COLO668 (cell line): Measurements from ENCODE around the gene MRPL51.
"Not testable (repeated sequence)": the region's sequence is repeated elsewhere in the genome, so short reads cannot be mapped to it uniquely, and the experiment has no call there.

Experiments
- DNase-seq: peaks from one replicate; lab custom pipeline; 2025; ENCODE audit not compliant: unreplicated experiment; lab: John Stamatoyannopoulos, UW

Gene MRPL51

DNA sequence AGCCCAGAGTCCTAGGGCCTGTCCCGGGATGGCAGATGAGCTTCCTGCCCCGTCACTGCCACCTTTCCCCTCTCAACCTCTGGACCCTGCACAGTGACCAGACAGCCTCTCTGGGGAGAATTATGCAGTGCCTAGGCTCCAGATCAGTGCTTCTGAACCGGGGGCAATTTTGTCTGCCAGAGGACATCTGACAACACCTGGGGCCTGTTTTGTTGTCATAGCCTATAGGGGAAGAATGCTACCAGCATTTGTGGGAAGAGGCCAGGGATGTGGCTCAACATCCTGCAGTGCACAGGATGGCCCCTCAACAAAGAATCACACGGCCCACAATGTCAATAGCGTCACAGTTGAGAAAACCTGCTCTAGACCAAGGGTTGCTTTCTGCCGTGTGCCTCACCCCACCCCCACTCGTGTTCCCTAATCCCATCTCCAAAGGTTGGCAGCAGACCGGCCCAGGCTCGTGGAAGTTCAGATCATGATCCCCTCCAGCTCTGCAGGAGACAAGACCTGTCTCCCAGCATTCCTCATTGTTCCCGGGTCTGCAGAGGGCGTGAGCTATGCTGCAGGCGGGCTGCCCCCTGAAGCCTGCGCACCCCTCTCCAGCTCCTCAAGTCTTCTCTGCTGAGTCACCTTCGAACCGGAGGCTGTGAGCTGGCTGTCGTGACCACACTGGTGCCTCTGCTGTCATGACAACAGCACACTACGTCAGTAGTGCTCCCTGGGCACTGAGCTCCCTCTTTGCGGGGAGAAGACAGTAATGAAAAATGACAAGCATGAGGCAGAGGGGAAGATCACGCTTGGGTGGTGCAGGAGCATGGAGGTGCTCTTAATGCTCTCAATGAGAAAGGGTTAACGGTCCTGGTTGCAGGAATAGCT lies 39.2 kb upstream of the MRPL51 start:
- DNase-seq, result peak; percentile 65

DNA sequence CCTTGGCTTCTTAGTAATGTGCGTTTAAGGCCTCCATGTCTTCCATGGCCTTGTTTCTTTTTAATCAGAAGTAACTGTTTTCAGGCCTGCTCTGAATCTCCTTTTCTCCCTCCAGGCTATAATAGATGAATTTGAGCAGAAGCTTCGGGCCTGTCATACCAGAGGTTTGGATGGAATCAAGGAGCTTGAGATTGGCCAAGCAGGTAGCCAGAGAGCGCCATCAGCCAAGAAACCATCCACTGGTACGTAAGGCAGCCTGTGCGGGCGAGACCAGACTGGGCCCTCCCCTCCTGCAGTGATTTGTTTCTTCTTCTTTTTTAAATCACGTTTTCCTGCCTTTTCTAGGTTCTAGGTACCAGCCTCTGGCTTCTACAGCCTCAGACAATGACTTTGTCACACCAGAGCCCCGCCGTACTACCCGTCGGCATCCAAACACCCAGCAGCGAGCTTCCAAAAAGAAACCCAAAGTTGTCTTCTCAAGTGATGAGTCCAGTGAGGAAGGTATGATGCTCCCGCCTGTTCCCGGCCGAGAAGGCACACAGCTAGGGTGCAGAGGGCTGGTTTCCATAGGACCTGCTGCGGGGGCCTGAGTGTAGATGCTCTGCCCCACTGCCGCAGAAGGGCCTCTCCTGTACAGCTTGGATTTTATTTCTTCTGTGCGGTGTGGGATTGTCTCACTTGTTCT lies 37.7 kb upstream of the MRPL51 start:
- DNase-seq, result no peak

DNA sequence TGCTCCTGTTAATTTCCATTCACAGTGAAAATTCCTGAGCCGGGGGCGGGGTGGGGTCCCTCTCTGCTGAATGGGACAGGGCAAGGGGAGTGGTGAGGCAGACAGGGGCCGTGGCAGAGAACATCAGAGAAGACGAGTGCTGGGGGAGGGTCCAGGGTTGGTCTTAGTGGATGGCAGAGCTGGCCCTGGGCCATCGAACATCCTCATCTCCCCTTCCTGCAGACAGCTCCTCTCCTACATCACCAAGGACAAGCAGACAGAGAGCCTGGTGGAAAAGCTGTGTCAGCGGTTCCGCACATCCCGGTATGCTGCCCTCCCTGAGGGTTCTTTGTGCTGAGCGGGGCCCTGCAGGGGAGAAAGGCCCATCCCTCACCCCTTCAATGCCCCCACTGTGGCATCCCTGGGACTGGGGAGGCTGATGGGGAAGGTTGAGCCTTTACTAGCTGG lies 36.3 kb upstream of the MRPL51 start:
- no peak for DNase-seq

DNA sequence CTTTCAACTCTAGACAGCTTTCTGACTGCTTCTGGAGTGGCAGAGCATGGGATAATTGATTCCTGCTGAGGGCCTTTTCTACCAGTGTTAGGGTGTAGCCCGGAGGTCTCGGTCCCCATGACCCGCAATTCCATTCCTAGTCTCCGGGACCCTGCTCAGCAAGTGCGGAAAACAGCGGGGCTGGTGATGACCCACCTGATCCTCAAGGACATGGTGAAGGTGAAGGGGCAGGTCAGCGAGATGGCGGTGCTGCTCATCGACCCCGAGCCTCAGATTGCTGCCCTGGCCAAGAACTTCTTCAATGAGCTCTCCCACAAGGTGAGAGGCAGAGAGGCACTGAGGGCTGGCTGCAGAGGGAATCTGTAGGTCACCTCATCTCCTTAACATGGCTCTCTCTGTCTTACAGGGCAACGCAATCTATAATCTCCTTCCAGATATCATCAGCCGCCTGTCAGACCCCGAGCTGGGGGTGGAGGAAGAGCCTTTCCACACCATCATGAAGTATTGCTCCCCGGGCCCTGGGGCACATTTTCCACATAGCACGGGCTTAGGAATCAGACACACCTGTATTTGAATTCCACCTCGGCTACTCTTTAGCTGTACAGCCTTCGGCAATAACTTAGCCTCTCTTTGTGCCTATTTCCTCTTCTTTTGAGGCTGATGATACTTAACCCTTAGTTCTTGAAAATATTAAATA lies 35.6 kb upstream of the MRPL51 start:
- no peak for DNase-seq

DNA sequence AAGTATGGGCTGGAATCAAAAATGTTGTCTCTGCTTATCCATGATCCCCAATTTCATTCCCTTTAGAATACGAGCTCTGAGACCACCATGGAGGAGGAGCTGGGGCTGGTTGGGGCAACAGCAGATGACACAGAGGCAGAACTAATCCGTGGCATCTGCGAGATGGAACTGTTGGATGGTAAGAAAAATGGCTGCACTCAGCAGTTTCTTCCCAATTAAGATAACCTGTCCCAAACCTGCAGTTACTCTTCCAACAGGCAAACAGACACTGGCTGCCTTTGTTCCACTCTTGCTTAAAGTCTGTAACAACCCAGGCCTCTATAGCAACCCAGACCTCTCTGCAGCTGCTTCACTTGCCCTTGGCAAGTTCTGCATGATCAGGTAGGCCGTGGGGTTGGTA lies 34.6 kb upstream of the MRPL51 start:
- DNase-seq, result no peak

DNA sequence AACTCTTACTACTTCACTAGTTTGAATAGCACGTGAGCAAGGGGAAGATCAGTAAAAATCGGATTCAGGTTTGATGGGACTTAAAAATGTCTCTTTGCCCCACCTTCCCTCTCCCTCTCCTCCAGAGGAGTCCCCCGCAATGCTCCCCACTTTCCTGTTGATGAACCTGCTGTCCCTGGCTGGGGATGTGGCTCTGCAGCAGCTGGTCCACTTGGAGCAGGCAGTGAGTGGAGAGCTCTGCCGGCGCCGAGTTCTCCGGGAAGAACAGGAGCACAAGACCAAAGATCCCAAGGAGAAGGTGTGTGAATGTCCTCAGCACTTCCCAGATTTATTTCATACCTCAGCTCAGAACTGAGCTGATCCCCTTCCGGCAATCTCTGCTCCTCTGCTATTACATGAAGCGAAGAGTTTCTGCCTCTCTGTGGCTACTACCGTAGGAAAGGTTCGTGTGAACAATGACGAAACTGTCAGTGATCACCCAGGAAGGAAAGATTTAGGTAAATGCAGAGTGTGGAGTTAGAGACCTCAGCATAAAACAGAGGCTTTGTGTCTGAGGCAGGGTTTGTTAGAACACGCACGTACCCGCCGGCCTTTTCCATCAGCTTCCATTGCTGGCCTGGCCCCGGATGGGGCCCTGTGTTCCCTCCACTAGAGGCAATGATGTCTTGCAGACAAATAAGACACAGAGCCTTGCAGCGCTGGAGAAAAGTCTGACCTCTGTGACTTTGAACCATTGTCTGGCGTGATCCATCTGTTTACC lies 33.9 kb upstream of the MRPL51 start:
- DNase-seq, result no peak

DNA sequence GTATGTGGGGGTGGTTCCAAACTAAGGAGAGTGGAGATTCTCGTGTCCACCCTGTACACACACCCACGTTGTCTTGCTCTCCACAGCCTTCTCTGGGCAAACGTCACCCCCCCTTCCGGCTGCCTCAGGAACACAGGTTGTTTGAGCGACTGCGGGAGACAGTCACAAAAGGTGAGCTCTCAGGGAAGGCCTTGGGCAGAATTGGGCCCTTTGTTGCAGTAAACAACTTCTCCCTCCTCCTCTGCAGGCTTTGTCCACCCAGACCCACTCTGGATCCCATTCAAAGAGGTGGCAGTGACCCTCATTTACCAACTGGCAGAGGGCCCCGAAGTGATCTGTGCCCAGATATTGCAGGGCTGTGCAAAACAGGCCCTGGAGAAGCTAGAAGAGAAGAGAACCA lies 33.1 kb upstream of the MRPL51 start:
- DNase-seq, result no peak

DNA sequence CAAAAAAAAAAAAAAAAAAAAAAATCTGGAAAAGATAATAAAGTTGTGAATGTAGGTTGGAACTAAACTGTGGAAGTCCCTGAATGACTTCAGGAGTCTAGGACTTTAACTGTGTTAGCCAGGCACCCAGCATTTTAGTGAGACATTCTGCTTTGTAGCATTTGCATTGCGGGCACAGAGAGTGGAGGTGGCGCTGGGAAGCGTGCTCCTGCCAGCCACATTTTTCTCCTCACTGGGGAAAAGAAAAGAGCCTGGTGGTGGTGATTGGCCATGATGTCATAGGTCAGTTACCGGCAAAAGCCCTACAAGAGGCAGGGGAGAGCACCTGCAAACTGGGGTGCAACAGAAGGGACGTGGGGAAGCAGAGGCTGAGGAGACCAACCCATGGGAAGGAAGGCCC lies 31.6 kb upstream of the MRPL51 start:
- no peak for DNase-seq

DNA sequence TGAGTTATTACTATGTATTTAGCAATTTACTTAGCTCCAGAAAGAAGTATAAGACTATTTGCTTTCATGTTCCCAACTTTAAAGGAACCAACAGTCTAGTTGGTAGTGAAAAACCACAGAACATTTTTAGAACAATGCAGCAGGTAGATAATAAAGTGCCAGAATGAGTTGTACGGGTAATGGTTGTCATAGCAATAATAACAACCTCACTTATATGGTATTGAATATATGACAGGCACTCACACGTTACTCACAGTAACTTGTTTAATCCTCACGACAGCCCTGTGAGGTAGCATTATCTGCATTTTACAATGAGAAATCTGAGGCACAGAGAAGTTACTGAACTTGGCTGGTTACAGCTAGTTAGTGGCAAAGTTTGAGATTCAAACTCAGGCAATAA lies 30.6 kb upstream of the MRPL51 start:
- DNase-seq, result no peak

DNA sequence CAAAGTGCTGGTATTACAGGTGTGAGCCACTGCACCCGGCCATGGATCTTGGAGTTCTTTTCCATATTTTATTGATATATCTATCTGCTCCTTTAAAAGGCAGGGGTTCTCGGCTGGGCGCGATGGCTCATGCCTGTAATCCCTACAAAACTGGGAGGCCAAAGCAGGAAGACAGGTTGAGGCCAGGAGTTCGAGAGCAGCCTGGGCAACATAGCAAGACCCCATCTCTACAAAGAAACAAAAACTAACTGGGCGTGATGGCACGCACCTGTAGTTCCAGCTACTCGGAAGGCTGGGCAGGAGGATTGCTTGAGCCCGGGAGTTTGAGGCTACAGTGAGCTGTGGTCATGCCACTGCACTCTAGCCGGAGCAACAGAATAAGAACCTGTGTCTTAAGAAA lies 29.1 kb upstream of the MRPL51 start:
- no peak for DNase-seq

DNA sequence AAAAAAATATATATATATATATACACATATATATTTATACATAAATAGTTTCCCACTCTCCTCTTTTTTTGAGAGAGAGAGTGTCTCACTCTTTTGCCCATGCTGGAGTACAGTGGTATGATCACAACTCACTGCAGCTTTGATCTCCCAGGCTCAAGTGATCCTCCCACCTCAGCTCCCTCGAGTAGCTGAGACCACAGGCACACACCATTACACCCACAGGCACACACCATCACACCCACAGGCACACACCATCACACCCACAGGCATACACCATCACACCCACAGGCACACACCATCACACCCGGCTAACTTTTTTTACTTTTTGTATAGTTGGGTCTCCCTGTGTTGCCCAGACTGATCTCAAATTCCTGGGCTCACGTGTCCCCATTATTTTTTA lies 27.1 kb upstream of the MRPL51 start:
- no peak for DNase-seq

DNA sequence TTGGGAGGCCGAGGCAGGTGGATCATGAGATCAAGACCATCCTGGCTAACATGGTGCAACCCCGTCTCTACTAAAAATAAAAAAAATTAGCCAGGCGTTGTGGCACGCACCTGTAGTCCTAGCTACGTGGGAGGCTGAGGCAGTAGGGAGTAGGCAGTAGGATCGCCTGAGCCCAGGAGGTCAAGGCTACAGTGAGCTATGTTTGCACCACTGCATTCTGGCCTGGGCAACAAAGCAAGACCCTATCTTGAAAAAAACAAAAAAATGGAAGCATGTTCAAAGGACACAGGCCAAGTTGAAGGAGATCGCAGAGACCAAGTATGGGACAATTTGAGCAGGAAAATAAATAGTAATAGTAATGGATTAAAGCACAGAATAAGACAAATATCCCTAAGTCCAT lies 15.0 kb upstream of the MRPL51 start:
- no peak for DNase-seq

DNA sequence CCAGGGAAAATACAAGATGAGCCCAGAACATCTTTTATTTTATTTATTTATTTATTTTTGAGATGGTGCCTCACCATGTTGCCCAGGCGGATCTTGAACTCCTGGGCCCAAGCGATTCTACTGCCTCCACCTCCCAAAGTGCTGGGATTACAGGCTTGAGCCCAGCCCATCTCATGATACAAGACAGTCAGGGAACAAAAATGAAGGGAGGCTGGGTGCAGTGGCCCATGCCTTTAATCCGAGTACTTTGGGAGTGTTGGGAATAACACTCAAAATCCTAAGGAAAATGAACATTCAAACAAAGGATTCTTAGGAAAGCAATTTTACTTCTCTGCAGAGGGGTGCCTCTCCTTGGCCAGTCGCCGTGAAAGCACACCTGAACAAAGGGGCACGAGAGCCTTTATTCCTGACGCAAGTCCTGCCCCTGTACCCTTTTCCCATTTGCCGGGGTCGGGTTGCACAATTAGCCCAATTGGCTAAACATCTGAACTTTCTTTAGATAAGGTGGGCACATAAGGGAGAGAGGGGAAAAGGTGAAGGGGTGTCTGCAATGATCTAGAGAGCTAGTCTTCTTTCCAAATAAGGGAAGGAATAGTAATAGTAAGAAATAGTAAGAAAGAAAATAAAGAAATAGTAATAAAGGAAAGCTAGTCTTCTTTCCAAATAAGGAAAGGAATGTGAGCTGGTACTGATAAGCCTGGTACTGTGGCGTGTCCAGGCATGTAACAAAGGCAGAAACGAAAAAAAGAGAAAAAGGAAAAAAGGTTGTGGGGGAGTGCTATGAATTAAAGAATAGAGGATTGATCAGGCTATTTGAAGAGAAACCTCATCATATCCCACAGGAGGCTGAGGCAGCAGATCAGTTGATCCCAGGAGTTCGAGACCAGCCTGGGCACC lies 14.3 kb upstream of the MRPL51 start:
- DNase-seq, result no peak

DNA sequence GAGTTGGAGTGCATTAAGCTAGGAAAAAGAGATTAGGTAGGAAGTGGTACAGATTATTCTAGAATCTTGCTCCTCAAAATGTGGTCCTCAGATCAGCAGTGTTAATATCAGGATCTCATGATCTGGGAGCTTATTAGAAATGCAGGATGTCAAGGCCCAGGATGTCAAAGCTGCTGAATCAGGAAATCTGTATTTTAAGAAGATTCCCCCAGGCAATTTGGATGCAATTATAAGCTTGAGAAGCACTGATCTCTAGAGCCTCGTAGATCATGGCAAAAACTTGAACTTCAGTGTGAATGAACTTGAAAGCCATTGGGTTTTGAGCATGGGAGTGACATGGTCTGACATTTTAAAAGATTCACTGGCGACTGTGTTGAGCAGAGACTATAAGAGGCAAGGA lies 7.4 kb upstream of the MRPL51 start:
- DNase-seq, result no peak

DNA sequence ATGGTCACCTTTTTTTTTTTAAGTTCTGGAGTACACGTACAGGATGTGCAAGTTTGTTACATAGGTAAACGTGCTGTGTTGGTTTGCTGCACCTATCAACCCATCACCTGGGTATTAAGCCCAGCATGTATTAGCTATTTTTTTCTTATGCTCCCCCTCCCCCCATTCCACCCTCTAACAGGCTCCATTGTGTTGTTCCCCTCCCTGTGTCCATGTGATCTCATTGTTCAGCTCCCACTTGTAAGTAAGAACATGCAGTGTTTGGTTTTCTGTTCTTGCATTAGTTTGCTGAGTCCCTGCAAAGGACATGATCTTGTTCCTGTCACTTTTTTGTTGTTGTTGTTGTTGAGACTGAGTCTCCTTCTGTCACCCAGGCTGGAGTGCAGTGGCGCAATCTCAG lies 4.2 kb upstream of the MRPL51 start:
- DNase-seq, result not testable (repeated sequence)

DNA sequence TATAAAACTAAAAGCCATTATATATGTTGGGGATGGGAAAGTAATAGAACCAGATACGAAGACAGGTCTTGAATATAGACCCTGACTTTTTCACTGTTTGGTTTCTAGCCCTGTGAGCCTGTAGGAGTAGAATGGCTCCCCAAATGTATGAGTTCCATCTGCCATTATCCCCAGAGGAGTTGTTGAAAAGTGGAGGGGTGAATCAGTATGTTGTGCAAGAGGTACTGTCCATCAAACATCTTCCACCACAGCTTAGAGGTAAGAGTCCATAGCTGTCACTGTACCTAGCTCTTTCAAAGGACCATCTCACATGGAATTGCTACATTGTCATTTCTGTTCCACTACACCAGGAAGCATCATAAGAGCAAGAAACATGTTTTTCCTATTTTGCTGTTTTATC lies 1.9 kb upstream of the MRPL51 start:
- DNase-seq, result no peak

DNA sequence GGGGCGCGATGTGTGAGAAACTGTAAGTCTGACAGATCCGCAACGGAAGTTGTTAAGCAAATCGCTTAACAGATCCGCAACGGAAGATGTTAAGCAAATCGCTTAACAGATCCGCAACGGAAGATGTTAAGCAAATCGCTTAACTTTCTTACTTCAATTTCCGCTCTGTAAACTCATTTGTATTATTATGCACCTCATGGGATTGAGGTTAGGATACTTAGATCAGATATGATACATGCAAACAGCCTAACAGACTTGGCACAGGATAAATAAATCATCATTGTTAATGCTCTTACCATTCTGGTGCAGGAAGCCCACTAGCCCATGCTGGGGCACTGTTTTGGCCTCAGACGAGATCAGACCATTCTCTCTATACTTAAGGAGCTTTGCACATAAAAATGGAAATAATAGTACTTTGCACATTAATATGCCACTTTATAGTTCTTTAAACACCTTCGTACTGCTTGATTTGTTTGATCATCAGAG lies 1.2 kb upstream of the MRPL51 start:
- peak; percentile 0 for DNase-seq

DNA sequence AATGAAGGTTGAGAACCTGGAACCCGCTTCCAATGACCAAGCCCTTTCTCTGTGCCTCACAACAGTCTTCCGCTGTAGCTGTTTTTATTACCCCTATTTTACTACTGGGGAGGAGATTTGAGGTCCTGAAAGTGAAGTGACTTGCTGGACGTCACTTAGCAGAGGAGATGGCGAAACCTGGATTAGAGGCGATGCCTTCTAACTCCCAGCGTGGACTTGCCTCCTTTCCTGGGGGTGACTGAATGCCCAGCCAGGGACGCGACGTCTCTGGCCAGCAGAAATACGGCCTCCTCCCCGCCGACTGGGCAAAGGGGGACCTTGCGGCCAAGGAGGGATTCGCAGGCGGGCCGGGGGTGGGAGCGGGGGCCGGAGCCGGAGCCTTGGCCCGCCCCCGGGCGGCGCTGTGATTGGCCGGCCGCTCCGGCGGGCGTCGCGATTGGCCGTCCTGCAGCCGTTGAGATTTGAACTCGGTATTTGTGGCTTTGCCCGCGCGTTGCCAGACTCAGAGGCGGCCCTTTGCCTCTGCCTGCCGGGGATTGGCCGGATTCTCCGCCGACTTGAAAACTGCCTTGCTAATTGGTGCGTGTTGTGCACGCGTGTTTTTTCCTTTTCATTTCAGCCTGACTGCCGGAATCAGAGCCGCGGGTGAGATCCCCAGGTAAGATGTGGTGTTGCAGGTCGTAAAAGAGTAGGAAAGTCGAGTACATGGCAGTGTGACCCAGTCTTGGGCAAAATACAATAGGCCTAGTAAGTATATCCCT lies 615 bp upstream of the MRPL51 start, which contains the start of gene NCAPD2:
Gene NCAPD2 (plus strand): TSS at position 606 of the 761 bp plus-strand sequence. CDS start 997 bp downstream, outside the sequence.
- DNase-seq, result peak; percentile 93

DNA sequence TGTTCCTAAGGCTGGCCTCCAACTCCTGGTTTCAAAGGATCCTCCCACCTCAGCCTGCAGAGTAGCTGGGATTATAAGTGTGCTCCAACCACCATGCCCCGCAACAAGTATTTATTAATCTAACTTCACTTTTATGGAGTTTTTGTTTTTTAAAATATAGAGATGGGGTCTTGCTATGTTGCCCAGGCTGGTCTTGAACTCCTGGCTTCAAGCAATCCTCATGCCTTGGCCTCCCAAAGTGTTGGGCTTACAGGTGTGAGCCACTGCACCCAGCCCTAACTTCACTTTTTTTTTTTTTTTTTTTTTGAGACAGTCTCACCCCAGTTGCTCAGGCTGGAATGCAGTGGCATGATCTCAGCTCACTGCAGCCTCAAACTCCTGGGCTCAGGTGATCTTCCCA lies 2.4 kb downstream of the MRPL51 start:
- not testable (repeated sequence) for DNase-seq
